ENCODE data around the gene NUTF2. TPM values are rescaled to one million over a fixed set of nuclear protein-coding genes. Genes with fewer than 3 reads are reported as not detected.

NUTF2 gene
- total RNA-seq, 2 donors from 2014 or later: 201 to 218 TPM

DNA sequence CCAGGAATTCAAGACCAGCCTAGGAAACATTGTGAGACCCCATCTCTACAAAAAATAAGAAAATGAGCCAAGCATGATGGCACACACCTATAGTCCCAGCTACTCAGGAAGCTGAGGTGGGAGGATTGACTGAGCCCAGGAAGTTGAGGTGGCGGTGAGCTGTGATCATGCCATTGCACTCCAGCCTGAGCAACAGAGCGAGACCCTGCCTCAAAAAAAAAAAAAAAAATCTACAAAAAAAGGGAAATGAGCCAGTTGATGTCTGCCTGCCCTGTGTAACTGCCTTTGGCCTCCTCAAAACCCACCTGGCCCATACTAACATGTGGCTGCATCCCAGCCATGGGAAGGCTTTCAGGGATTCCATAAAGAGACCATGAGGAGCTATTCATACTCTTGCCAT is 44.9 kb upstream of the NUTF2 start:
- Mint-ChIP-seq H3K27ac (no peak overlapping the region), H3K4me3 (no peak overlapping the region), H3K4me1 (peaks cover 22% of the 10 kb centered on the region), H3K9me3 (no peaks in the 10 kb centered on the region), H3K36me3 (ENCODE audit: low read depth) (peaks cover 48% of the 10 kb centered on the region), H3K27me3 (ENCODE audit: insufficient read depth) (no peaks in the 10 kb centered on the region)
- no peak for DNase-seq
- Histone ChIP-seq H3K27ac (ENCODE audit: low read depth, low read length) (no peak overlapping the region), H3K9me3 (ENCODE audit: control insufficient read depth, low read length) (no peaks in the 10 kb centered on the region), H3K4me1 (ENCODE audit: control insufficient read depth, insufficient read depth, low read length) (no peaks in the 10 kb centered on the region), H3K27me3 (ENCODE audit: control insufficient read depth, insufficient read depth, low read length, poor library complexity, severe bottlenecking) (no peaks in the 10 kb centered on the region), H3K36me3 (ENCODE audit: control insufficient read depth, insufficient read depth, low read length) (peaks cover 32% of the 10 kb centered on the region), H3K4me3 (ENCODE audit: low read length) (no peak overlapping the region), H3K9ac (ENCODE audit: extremely low read depth, low read length, poor library complexity, severe bottlenecking) (no peak overlapping the region)
- TF ChIP-seq CTCF (conservative IDR thresholded peaks at IDR 0.05): no peak
- 96 to 100% methylated on average over 2 of the region's 2 CpGs for WGBS, 2 experiments (ENCODE audit: insufficient coverage in 1 of 2, insufficient read length in 1 of 2)

DNA sequence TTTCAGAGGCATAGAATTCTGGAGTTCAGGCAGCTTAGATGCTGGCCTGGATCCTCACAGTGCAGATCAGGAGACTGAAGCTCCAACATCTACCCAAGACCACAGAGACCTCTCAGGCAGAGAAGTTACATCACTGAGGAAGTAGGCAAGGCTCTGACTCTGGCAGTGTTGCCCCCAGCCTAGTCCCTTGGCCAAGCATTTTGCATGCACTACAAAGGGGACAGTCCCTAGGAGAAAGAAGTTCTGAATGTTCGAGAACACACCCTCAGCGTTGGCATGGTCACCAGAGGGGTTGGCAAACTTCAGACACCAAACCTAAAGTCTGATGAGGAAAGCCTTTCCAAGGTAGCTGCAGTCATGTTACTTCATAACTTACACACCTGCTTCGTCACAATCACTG is 42.8 kb upstream of the NUTF2 start:
- no peaks in the 10 kb centered on the region for H3K4me1 ChIP-seq (ENCODE audit: control insufficient read depth, insufficient read depth, low read length)
- no peaks in the 10 kb centered on the region for H3K9me3 ChIP-seq (ENCODE audit: control insufficient read depth, low read length)
- no peak overlapping the region for H3K4me3 Mint-ChIP-seq
- no peak overlapping the region for H3K9ac ChIP-seq (ENCODE audit: extremely low read depth, low read length, poor library complexity, severe bottlenecking)
- H3K27me3 Mint-ChIP-seq (ENCODE audit: insufficient read depth): no peaks in the 10 kb centered on the region
- no peak overlapping the region for H3K27ac Mint-ChIP-seq
- peaks cover 29% of the 10 kb centered on the region for H3K36me3 ChIP-seq (ENCODE audit: control insufficient read depth, insufficient read depth, low read length)
- no peaks in the 10 kb centered on the region for H3K27me3 ChIP-seq (ENCODE audit: control insufficient read depth, insufficient read depth, low read length, poor library complexity, severe bottlenecking)
- peaks cover 18% of the 10 kb centered on the region for H3K4me1 Mint-ChIP-seq
- no peak for TF ChIP-seq CTCF (conservative IDR thresholded peaks at IDR 0.05)
- WGBS, 2 experiments (ENCODE audit: insufficient coverage in 1 of 2, insufficient read length in 1 of 2): 96 to 100% methylated on average over 2 to 3 of the region's 3 CpGs
- DNase-seq: no peak
- peaks cover 40% of the 10 kb centered on the region for H3K36me3 Mint-ChIP-seq (ENCODE audit: low read depth)
- H3K9me3 Mint-ChIP-seq: no peaks in the 10 kb centered on the region
- no peak overlapping the region for H3K4me3 ChIP-seq (ENCODE audit: low read length)
- H3K27ac ChIP-seq (ENCODE audit: low read depth, low read length): no peak overlapping the region

GRCh38 chr16:67804853-67805542 is 41.7 kb upstream of the NUTF2 start:
- no peak for DNase-seq
- Mint-ChIP-seq H3K4me1 (peaks cover 18% of the 10 kb centered on the region), H3K36me3 (ENCODE audit: low read depth) (peaks cover 35% of the 10 kb centered on the region), H3K27ac (peak overlapping the region; percentile 94), H3K4me3 (peak overlapping the region; percentile 89), H3K27me3 (ENCODE audit: insufficient read depth) (peaks cover under 1% of the 10 kb centered on the region), H3K9me3 (no peaks in the 10 kb centered on the region)
- no peak overlapping the region for H3K27ac ChIP-seq (ENCODE audit: low read depth, low read length)
- TF ChIP-seq CTCF (conservative IDR thresholded peaks at IDR 0.05): no peak
- peaks cover 29% of the 10 kb centered on the region for H3K36me3 ChIP-seq (ENCODE audit: control insufficient read depth, insufficient read depth, low read length)
- WGBS, 2 experiments (ENCODE audit: insufficient coverage in 1 of 2, insufficient read length in 1 of 2): 91 to 100% methylated on average over 3 to 4 of the region's 4 CpGs
- no peaks in the 10 kb centered on the region for H3K9me3 ChIP-seq (ENCODE audit: control insufficient read depth, low read length)
- H3K27me3 ChIP-seq (ENCODE audit: control insufficient read depth, insufficient read depth, low read length, poor library complexity, severe bottlenecking): no peaks in the 10 kb centered on the region
- no peak overlapping the region for H3K9ac ChIP-seq (ENCODE audit: extremely low read depth, low read length, poor library complexity, severe bottlenecking)
- peak overlapping the region; percentile 98 for H3K4me3 ChIP-seq (ENCODE audit: low read length)
- H3K4me1 ChIP-seq (ENCODE audit: control insufficient read depth, insufficient read depth, low read length): no peaks in the 10 kb centered on the region

All from endodermal cell (in vitro differentiated cells).